ENCODE results near the gene SF3B4. TPM values are rescaled to one million over a fixed set of nuclear protein-coding genes. Genes with fewer than 3 reads are reported as not detected.

SF3B4 gene
- total and polyA plus RNA-seq, 4 donors, result 6.3 to 16.6 (median 12.5) TPM

DNA sequence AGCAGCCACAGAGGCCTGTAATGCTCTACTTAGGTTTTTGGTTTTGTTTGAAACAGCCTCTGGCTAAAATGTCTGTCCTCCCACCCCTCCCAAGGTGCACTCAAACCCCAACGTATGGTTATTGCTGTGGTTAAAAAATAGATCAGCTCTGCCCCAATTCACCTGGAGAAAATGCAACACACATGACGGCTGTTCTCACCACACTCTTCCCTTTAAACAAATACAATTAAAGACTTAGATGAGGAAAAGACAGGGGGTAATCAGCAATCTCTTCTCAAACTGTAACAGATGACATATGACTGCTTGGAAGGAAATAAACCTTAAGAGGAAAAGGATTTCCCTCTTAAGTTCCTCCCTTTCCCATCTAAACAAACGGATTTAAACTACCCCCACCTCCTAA lies 15.3 kb upstream of the SF3B4 start:
- Histone ChIP-seq H3K9ac (ENCODE audit: low read depth in 1 of 2, low read length in 2 of 2) (no peak overlapping the region), H3K4me3 (ENCODE audit: low read depth in 1 of 3, low read length in 3 of 3) (no peak overlapping the region), H3K27ac (ENCODE audit: low read depth in 1 of 2, low read length in 2 of 2) (no peak overlapping the region), H3K36me3 (ENCODE audit: control insufficient read depth in 4 of 4, insufficient read depth in 3 of 4, low read depth in 1 of 4, low read length in 3 of 4) (peaks cover 8 to 31% (median 16%) of the 10 kb centered on the region in 4 donors), H3K27me3 (ENCODE audit: control insufficient read depth in 4 of 4, insufficient read depth in 4 of 4, low read length in 3 of 4) (no peaks in the 10 kb centered on the region), H3K4me1 (ENCODE audit: control insufficient read depth in 4 of 4, insufficient read depth in 4 of 4, low read length in 3 of 4) (peaks cover 0 to 12% (median 4%) of the 10 kb centered on the region in 4 donors), H3K9me3 (ENCODE audit: control insufficient read depth in 4 of 4, low read length in 3 of 4) (no peaks in the 10 kb centered on the region)
- WGBS, result 60% methylated on average over 3 of the region's 3 CpGs
- DNase-seq (ENCODE audit: low spot score), result no peak
- no peak for TF ChIP-seq EGR1 (IDR thresholded peaks at IDR 0.05; ENCODE audit: low read depth in 2 of 2)
- TF ChIP-seq FOXA2 (IDR thresholded peaks at IDR 0.05), result no peak
- TF ChIP-seq, protein P1, sequence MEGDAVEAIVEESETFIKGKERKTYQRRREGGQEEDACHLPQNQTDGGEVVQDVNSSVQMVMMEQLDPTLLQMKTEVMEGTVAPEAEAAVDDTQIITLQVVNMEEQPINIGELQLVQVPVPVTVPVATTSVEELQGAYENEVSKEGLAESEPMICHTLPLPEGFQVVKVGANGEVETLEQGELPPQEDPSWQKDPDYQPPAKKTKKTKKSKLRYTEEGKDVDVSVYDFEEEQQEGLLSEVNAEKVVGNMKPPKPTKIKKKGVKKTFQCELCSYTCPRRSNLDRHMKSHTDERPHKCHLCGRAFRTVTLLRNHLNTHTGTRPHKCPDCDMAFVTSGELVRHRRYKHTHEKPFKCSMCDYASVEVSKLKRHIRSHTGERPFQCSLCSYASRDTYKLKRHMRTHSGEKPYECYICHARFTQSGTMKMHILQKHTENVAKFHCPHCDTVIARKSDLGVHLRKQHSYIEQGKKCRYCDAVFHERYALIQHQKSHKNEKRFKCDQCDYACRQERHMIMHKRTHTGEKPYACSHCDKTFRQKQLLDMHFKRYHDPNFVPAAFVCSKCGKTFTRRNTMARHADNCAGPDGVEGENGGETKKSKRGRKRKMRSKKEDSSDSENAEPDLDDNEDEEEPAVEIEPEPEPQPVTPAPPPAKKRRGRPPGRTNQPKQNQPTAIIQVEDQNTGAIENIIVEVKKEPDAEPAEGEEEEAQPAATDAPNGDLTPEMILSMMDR (IDR thresholded peaks at IDR 0.05; ENCODE audit: low read depth, low read length, missing input control), result no peak
- TF ChIP-seq, protein P2, sequence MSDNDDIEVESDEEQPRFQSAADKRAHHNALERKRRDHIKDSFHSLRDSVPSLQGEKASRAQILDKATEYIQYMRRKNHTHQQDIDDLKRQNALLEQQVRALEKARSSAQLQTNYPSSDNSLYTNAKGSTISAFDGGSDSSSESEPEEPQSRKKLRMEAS (IDR thresholded peaks at IDR 0.05), result no peak
- no peak for TF ChIP-seq HNF4A (conservative IDR thresholded peaks at IDR 0.05)
- TF ChIP-seq HNF4G (IDR thresholded peaks at IDR 0.05), result no peak
- no peak for TF ChIP-seq YY1 (IDR thresholded peaks at IDR 0.05)
- TF ChIP-seq TAF1 (conservative IDR thresholded peaks at IDR 0.05), result no peak
- TF ChIP-seq NR2F2 (IDR thresholded peaks at IDR 0.05), result no peak
- TF ChIP-seq RXRA (IDR thresholded peaks at IDR 0.05), result no peak
- no peak for TF ChIP-seq SP1 (IDR thresholded peaks at IDR 0.05)
- no peak for TF ChIP-seq FOXA1 (IDR thresholded peaks at IDR 0.05)
- TF ChIP-seq RAD21 (IDR thresholded peaks at IDR 0.05), result no peak
- TF ChIP-seq, protein P3, sequence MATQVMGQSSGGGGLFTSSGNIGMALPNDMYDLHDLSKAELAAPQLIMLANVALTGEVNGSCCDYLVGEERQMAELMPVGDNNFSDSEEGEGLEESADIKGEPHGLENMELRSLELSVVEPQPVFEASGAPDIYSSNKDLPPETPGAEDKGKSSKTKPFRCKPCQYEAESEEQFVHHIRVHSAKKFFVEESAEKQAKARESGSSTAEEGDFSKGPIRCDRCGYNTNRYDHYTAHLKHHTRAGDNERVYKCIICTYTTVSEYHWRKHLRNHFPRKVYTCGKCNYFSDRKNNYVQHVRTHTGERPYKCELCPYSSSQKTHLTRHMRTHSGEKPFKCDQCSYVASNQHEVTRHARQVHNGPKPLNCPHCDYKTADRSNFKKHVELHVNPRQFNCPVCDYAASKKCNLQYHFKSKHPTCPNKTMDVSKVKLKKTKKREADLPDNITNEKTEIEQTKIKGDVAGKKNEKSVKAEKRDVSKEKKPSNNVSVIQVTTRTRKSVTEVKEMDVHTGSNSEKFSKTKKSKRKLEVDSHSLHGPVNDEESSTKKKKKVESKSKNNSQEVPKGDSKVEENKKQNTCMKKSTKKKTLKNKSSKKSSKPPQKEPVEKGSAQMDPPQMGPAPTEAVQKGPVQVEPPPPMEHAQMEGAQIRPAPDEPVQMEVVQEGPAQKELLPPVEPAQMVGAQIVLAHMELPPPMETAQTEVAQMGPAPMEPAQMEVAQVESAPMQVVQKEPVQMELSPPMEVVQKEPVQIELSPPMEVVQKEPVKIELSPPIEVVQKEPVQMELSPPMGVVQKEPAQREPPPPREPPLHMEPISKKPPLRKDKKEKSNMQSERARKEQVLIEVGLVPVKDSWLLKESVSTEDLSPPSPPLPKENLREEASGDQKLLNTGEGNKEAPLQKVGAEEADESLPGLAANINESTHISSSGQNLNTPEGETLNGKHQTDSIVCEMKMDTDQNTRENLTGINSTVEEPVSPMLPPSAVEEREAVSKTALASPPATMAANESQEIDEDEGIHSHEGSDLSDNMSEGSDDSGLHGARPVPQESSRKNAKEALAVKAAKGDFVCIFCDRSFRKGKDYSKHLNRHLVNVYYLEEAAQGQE (IDR thresholded peaks at IDR 0.05), result no peak
- TF ChIP-seq, protein P4, sequence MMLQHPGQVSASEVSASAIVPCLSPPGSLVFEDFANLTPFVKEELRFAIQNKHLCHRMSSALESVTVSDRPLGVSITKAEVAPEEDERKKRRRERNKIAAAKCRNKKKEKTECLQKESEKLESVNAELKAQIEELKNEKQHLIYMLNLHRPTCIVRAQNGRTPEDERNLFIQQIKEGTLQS (IDR thresholded peaks at IDR 0.05), result no peak
- TF ChIP-seq GABPA (IDR thresholded peaks at IDR 0.05 in 1 of 2, conservative IDR thresholded peaks at IDR 0.05 in 1 of 2), result no peak
- no peak for TF ChIP-seq JUND (IDR thresholded peaks at IDR 0.05)
- TF ChIP-seq, protein P5, sequence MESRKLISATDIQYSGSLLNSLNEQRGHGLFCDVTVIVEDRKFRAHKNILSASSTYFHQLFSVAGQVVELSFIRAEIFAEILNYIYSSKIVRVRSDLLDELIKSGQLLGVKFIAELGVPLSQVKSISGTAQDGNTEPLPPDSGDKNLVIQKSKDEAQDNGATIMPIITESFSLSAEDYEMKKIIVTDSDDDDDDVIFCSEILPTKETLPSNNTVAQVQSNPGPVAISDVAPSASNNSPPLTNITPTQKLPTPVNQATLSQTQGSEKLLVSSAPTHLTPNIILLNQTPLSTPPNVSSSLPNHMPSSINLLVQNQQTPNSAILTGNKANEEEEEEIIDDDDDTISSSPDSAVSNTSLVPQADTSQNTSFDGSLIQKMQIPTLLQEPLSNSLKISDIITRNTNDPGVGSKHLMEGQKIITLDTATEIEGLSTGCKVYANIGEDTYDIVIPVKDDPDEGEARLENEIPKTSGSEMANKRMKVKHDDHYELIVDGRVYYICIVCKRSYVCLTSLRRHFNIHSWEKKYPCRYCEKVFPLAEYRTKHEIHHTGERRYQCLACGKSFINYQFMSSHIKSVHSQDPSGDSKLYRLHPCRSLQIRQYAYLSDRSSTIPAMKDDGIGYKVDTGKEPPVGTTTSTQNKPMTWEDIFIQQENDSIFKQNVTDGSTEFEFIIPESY (IDR thresholded peaks at IDR 0.05), result no peak

Data from liver (tissue), 9 donors.